H1 (cell line): Measurements from ENCODE around the gene NHERF2. TPM values are rescaled to one million over a fixed set of nuclear protein-coding genes. Genes with fewer than 3 reads are reported as not detected.

Source experiments
- CHD2 ChIP-seq: IDR thresholded peaks from 2 replicates; pipeline ENCODE4 v1.6.1; 2012; ENCODE audit warnings: low read length, improper control_type of control experiment
- FOSL1 ChIP-seq: IDR thresholded peaks from 2 replicates; pipeline ENCODE4 v1.6.1; 2011; ENCODE audit warnings: mild to moderate bottlenecking, low read depth, low read length, moderate library complexity; ENCODE audit not compliant: insufficient read depth
- GTF2F1 ChIP-seq: IDR thresholded peaks from 2 replicates; pipeline ENCODE4 v1.6.1; 2012; ENCODE audit warnings: low read depth, low read length, improper control_type of control experiment, borderline replicate concordance
- polyA plus RNA-seq, 7 experiments: library from polyadenylated mRNA; depleted of rRNA in 3 of 7; stranded (reverse) in 5 of 7; unstranded in 2 of 7; fragments of >200 nt in 5 of 7; fragments of 200-250 nt in 2 of 7; gene quantifications; 1 replicate in 5 of 7; 2 replicates in 1 of 7; 4 replicates in 1 of 7; pipeline versions ENCODE4 v1.2.1 to v1.2.3, GENCODE V29; 2011 to 2013; ENCODE audit warnings: missing spikeins in 2 of 7, mixed read lengths in 2 of 7
- total RNA-seq: library from RNA; stranded (reverse); fragmentation: NEBNext Ultra II Directional; extraction: Animal tissue kit (Norgen Biotek cat#: 25700); gene quantifications from 2 replicates; pipeline ENCODE4 v1.2.1, GENCODE V29; 2021

NHERF2 gene
- total and polyA plus RNA-seq, 2 of the 8 experiments (the other 6 are each of a cell fraction or from before 2014, with no cell fraction given) = 13.9 to 19.3 TPM

DNA sequence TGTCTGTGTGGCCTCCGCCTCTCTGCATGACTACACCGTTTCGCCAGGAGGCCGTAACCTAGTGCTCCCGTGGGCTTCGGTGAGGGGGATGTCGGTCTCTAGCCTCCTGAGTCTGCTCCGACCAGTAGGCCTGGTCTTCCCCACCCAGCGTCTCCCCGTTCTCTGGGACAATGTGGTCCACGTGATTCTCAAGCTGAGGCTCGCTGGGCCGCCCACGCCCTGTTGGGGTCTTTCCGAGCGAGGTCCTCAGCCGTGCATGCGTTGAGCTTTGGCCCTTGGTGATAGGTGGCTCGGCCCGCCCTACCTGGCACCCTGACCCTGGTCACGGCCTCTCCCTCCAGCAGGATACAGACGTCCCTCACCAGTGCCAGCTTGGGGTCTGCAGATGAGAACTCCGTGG is 52.0 kb downstream of the NHERF2 start (continued):
- TF ChIP-seq FOSL1 = no peak
- TF ChIP-seq GTF2F1 = no peak
- no peak for TF ChIP-seq CHD2
- TF ChIP-seq, all 59 proteins: peak for 0
